ENCODE data around the gene FBXO41. TPM values are rescaled to one million over a fixed set of nuclear protein-coding genes. Genes with fewer than 3 reads are reported as not detected.

The FBXO41 gene
- total RNA-seq, 1 donor from 2014 or later = 10.1 TPM

GRCh38 chr2:73238149-73238548 is 46.1 kb downstream of the FBXO41 start:
- no peaks in the 10 kb centered on the region for H3K27me3 ChIP-seq (ENCODE audit: insufficient read depth, low read length)
- no peaks in the 10 kb centered on the region for H3K9me3 Mint-ChIP-seq (ENCODE audit: unreplicated experiment)
- H3K27ac Mint-ChIP-seq (ENCODE audit: unreplicated experiment) = peak overlapping the region; percentile 48
- DNase-seq (ENCODE audit: low read depth) (no peak), FAIRE-seq (no peak)
- H3K27ac ChIP-seq (ENCODE audit: low read depth, low read length) = no peak overlapping the region
- peaks cover 28% of the 10 kb centered on the region for H3K4me1 ChIP-seq (ENCODE audit: insufficient read depth, low read length)
- peaks cover 81% of the 10 kb centered on the region for H4K20me1 ChIP-seq (ENCODE audit: insufficient read depth, low read length)
- H3K4me1 Mint-ChIP-seq (ENCODE audit: low read depth, unreplicated experiment) = peaks cover 38% of the 10 kb centered on the region
- peak overlapping the region; percentile 58 for H3K4me3 Mint-ChIP-seq (ENCODE audit: unreplicated experiment)
- H3K4me3 ChIP-seq (ENCODE audit: insufficient read depth, low read depth, low read length) = no peak overlapping the region
- H3K9ac ChIP-seq (ENCODE audit: low read length) = no peak overlapping the region
- H3K4me2 ChIP-seq (ENCODE audit: low read length) = no peak overlapping the region
- H3K79me2 ChIP-seq (ENCODE audit: insufficient read depth, low read length) = peaks cover 88% of the 10 kb centered on the region
- H2AFZ ChIP-seq (ENCODE audit: low read depth, low read length) = no peak overlapping the region
- TF ChIP-seq CTCF (IDR thresholded peaks at IDR 0.05; ENCODE audit: insufficient read depth, low read depth, low read length) (no peak), EZH2 (IDR thresholded peaks at IDR 0.05; ENCODE audit: insufficient read depth, low read length) (no peak)
- no peaks in the 10 kb centered on the region for H3K27me3 Mint-ChIP-seq (ENCODE audit: low read depth, unreplicated experiment)
- no peaks in the 10 kb centered on the region for H3K36me3 Mint-ChIP-seq (ENCODE audit: low read depth, unreplicated experiment)
- peaks cover 36% of the 10 kb centered on the region for H3K36me3 ChIP-seq (ENCODE audit: insufficient read depth, low read length)
- H3K9me3 ChIP-seq (ENCODE audit: insufficient read depth, low read depth, low read length) = no peaks in the 10 kb centered on the region

GRCh38 chr2:73237168-73237567 is 47.1 kb downstream of the FBXO41 start:
- Mint-ChIP-seq H3K9me3 (ENCODE audit: unreplicated experiment) (no peaks in the 10 kb centered on the region), H3K27ac (ENCODE audit: unreplicated experiment) (no peak overlapping the region), H3K4me3 (ENCODE audit: unreplicated experiment) (peak overlapping the region; percentile 68), H3K36me3 (ENCODE audit: low read depth, unreplicated experiment) (no peaks in the 10 kb centered on the region), H3K27me3 (ENCODE audit: low read depth, unreplicated experiment) (no peaks in the 10 kb centered on the region), H3K4me1 (ENCODE audit: low read depth, unreplicated experiment) (peaks cover 38% of the 10 kb centered on the region)
- peaks cover 86% of the 10 kb centered on the region for H3K79me2 ChIP-seq (ENCODE audit: insufficient read depth, low read length)
- no peak overlapping the region for H3K27ac ChIP-seq (ENCODE audit: low read depth, low read length)
- H3K4me3 ChIP-seq (ENCODE audit: insufficient read depth, low read depth, low read length) = no peak overlapping the region
- DNase-seq (ENCODE audit: low read depth) (no peak), FAIRE-seq (no peak)
- no peaks in the 10 kb centered on the region for H3K9me3 ChIP-seq (ENCODE audit: insufficient read depth, low read depth, low read length)
- H3K4me2 ChIP-seq (ENCODE audit: low read length) = peak overlapping the region; percentile 12
- peaks cover 34% of the 10 kb centered on the region for H3K4me1 ChIP-seq (ENCODE audit: insufficient read depth, low read length)
- peaks cover 28% of the 10 kb centered on the region for H3K36me3 ChIP-seq (ENCODE audit: insufficient read depth, low read length)
- H4K20me1 ChIP-seq (ENCODE audit: insufficient read depth, low read length) = peaks cover 71% of the 10 kb centered on the region
- H3K9ac ChIP-seq (ENCODE audit: low read length) = no peak overlapping the region
- H2AFZ ChIP-seq (ENCODE audit: low read depth, low read length) = no peak overlapping the region
- no peak for TF ChIP-seq CTCF (IDR thresholded peaks at IDR 0.05; ENCODE audit: insufficient read depth, low read depth, low read length)
- no peak for TF ChIP-seq EZH2 (IDR thresholded peaks at IDR 0.05; ENCODE audit: insufficient read depth, low read length)
- H3K27me3 ChIP-seq (ENCODE audit: insufficient read depth, low read length) = no peaks in the 10 kb centered on the region

GRCh38 chr2:73235315-73236028 is 48.8 kb downstream of the FBXO41 start:
- Mint-ChIP-seq H3K4me1 (ENCODE audit: low read depth, unreplicated experiment) (peaks cover 38% of the 10 kb centered on the region), H3K9me3 (ENCODE audit: unreplicated experiment) (no peaks in the 10 kb centered on the region), H3K27me3 (ENCODE audit: low read depth, unreplicated experiment) (no peaks in the 10 kb centered on the region), H3K36me3 (ENCODE audit: low read depth, unreplicated experiment) (no peaks in the 10 kb centered on the region), H3K4me3 (ENCODE audit: unreplicated experiment) (peak overlapping the region; percentile 98), H3K27ac (ENCODE audit: unreplicated experiment) (peak overlapping the region; percentile 96)
- Histone ChIP-seq H4K20me1 (ENCODE audit: insufficient read depth, low read length) (peaks cover 60% of the 10 kb centered on the region), H3K27ac (ENCODE audit: low read depth, low read length) (no peak overlapping the region), H3K79me2 (ENCODE audit: insufficient read depth, low read length) (peaks cover 70% of the 10 kb centered on the region), H3K9ac (ENCODE audit: low read length) (peak overlapping the region; percentile 95), H3K36me3 (ENCODE audit: insufficient read depth, low read length) (peaks cover 17% of the 10 kb centered on the region), H3K4me1 (ENCODE audit: insufficient read depth, low read length) (peaks cover 34% of the 10 kb centered on the region), H3K4me2 (ENCODE audit: low read length) (peak overlapping the region; percentile 100), H3K9me3 (ENCODE audit: insufficient read depth, low read depth, low read length) (no peaks in the 10 kb centered on the region), H3K27me3 (ENCODE audit: insufficient read depth, low read length) (no peaks in the 10 kb centered on the region), H3K4me3 (ENCODE audit: insufficient read depth, low read depth, low read length) (peak overlapping the region; percentile 96), H2AFZ (ENCODE audit: low read depth, low read length) (no peak overlapping the region)
- DNase-seq (ENCODE audit: low read depth) (no peak), FAIRE-seq (no peak)
- TF ChIP-seq CTCF (IDR thresholded peaks at IDR 0.05; ENCODE audit: insufficient read depth, low read depth, low read length) (no peak), EZH2 (IDR thresholded peaks at IDR 0.05; ENCODE audit: insufficient read depth, low read length) (no peak)

Measured in astrocyte (in vitro differentiated cells and primary cell).